Subcutaneous abdominal adipose tissue (tissue), 5 donors: ENCODE data around the gene TSKU.
A peak's percentile ranks its signal among the peaks of the same experiment; 100 is the strongest.

Experiments
- H3K27ac ChIP-seq: one replicate; pipeline ENCODE4 v1.7.0; 2013; ENCODE audit warnings: low read depth, mild to moderate bottlenecking, inconsistent platforms, low read length, moderate library complexity
- H3K27me3 ChIP-seq, 5 donors: one replicate each; pipeline ENCODE4 v1.7.0; 2013; ENCODE audit warnings: low read length in 5 of 5, inconsistent platforms in 1 of 5; ENCODE audit not compliant: control insufficient read depth in 5 of 5, insufficient read depth in 4 of 5
- H3K36me3 ChIP-seq, 5 donors: one replicate each; pipeline ENCODE4 v1.7.0; 2013; ENCODE audit warnings: low read length in 5 of 5; ENCODE audit not compliant: control insufficient read depth in 5 of 5, insufficient read depth in 5 of 5
- H3K4me1 ChIP-seq, 5 donors: one replicate each; pipeline ENCODE4 v1.7.0; 2013; ENCODE audit warnings: low read length in 5 of 5, mild to moderate bottlenecking in 3 of 5, moderate library complexity in 1 of 5; ENCODE audit not compliant: control insufficient read depth in 5 of 5, insufficient read depth in 5 of 5
- H3K4me3 ChIP-seq, 5 donors: one replicate each; pipeline ENCODE4 v1.7.0; 2013; ENCODE audit warnings: low read length in 5 of 5, low read depth in 1 of 5
- H3K9ac ChIP-seq, 5 donors: one replicate each; pipeline ENCODE4 v1.7.0; 2013; ENCODE audit warnings: low read length in 5 of 5, mild to moderate bottlenecking in 4 of 5, moderate library complexity in 3 of 5
- H3K9me3 ChIP-seq, 5 donors: one replicate each; pipeline ENCODE4 v1.7.0; 2013; ENCODE audit warnings: low read length in 5 of 5; ENCODE audit not compliant: control insufficient read depth in 5 of 5
- donor health status: healthy.
- donor health status: healthy.
- donor health status: healthy.
- donor health status: healthy.
- donor health status: healthy.

The TSKU gene

DNA sequence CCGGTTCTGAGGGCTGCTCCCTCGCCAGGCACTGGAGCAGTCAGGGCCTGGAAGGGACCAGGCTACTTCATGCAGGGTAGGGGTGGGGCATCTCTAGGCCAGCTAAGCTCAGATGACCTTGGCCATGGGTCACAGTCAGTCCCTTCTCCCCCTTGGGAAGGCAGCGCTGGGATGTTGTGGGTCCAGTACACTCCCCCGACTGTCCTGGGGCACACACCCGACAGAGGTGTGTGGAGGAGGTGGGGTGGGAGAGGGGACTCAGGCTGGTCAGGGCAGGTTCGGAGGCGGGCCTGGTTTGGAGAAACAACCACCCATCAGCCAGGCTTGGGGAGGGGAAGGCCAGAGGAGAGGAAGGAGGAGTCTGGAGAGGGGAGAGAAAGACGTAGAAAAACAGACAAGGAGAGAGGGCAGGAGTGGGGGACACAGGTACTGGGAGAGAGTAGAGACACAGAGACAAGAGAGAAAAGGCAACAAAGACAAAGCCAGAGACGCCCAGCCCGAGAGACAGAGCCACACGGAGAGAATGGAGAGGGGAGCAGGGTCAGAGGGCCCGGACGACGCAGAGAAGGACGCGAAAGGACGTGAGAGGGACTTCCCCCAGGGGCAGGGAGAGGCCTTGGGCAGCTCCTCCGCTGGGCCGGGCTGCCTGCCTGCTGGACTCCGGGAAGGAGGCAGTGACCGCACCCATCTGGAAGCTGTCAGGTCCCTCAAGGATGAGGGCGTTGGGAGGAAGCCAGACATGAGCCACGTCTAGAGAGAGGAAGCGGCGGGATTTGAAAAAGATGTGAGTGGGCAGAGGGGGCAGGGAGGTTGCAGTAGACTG is 30.6 kb upstream of the TSKU start:
- Histone ChIP-seq H3K9me3 (no peaks in the 10 kb centered on the region), H3K27me3 (no peaks in the 10 kb centered on the region), H3K27ac (peak overlapping the region; percentile 46), H3K4me3 (peak overlapping the region in 3 of 5 donors; percentile 16 to 19 (median 18)), H3K36me3 (no peaks in the 10 kb centered on the region), H3K4me1 (peaks cover 8 to 21% (median 18%) of the 10 kb centered on the region in 5 donors), H3K9ac (peak overlapping the region in 4 of 5 donors; percentile 4 to 62 (median 37))

DNA sequence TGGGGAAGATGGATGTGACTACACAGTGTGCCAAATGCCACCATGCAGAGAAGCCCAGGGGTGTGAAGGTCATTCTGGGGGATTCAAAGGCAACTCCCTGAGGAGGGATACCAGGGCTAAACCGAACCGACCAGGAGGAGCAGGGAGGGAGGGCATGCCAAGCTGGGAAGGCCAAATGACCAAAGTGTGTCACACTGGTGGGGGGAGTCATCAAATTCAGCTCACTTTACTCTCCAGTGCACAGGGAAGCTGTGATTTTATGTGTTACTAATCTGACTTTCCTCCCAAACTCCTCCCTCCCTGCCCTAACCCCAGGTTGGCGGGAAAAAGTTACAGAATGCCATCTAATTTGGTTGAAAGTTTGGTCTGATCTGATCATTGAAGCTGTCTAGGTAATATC is 29.7 kb upstream of the TSKU start:
- Histone ChIP-seq H3K4me3 (no peak overlapping the region), H3K9ac (peak overlapping the region in 1 of 5 donors; percentile 0), H3K27me3 (no peaks in the 10 kb centered on the region), H3K36me3 (no peaks in the 10 kb centered on the region), H3K4me1 (peaks cover 8 to 21% (median 18%) of the 10 kb centered on the region in 5 donors), H3K27ac (no peak overlapping the region), H3K9me3 (no peaks in the 10 kb centered on the region)

- no peak overlapping the region for H3K27ac ChIP-seq
- H3K4me1 ChIP-seq, result peaks cover 8 to 21% (median 18%) of the 10 kb centered on the region in 5 donors
- no peak overlapping the region for H3K9ac ChIP-seq
- H3K27me3 ChIP-seq, result no peaks in the 10 kb centered on the region
- no peaks in the 10 kb centered on the region for H3K36me3 ChIP-seq
- no peak overlapping the region for H3K4me3 ChIP-seq
- H3K9me3 ChIP-seq, result no peaks in the 10 kb centered on the region
These were observed 29.2 kb upstream of the TSKU start for GRCh38 chr11:76753950-76754349.

- Histone ChIP-seq H3K4me3 (no peak overlapping the region), H3K9ac (no peak overlapping the region), H3K27ac (no peak overlapping the region), H3K36me3 (no peaks in the 10 kb centered on the region), H3K4me1 (peaks cover 8 to 25% (median 18%) of the 10 kb centered on the region in 5 donors), H3K9me3 (no peaks in the 10 kb centered on the region), H3K27me3 (no peaks in the 10 kb centered on the region)
These were observed 26.8 kb upstream of the TSKU start for GRCh38 chr11:76756341-76756741.

DNA sequence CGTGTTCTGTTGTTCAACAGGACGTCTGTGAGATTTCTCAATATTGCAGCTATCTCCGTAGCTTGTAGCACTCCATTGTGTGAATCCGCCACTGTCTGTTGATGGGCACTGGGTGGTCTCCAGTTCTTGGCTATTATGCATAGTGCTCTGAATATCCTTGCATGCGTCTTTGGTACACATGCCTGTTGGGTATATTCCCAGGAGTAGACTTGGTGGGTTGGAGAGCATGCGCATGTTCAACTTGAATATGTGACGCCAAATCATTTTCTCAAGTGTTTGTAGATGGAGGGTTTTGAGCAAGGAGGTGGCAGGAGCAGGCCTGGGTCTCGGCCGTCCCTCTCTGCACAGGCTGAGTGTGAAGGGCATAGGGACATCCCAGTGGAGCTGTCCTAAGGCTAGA is 24.8 kb upstream of the TSKU start:
- H3K9me3 ChIP-seq, result no peaks in the 10 kb centered on the region
- H3K9ac ChIP-seq, result no peak overlapping the region

DNA sequence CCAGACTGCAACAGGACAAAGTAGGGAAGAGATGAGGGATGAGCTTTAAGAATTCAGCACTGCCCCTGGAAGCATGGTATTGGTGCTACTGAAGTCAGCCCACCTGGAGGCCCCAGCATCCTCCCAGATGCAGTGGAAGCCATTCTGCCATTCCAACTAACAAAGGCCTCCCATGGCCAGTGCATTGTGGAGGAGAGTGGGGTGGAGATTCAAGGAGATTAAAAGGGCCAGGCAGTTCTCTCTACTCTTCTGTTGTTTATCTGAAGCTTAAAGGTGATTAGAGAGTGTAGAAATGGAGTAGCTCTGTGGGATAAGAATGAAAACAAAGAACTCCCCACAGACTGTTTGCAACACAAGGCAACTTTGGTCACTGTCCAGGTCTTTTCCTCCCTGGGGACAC is 24.1 kb upstream of the TSKU start:
- Histone ChIP-seq H3K4me3 (no peak overlapping the region), H3K9ac (no peak overlapping the region), H3K4me1 (peaks cover 6 to 23% (median 15%) of the 10 kb centered on the region in 5 donors)

More for the DNA sequence above, 24.8 kb upstream of the TSKU start:
- Histone ChIP-seq H3K27ac (no peak overlapping the region), H3K27me3 (no peaks in the 10 kb centered on the region), H3K36me3 (no peaks in the 10 kb centered on the region), H3K4me3 (no peak overlapping the region), H3K4me1 (peaks cover under 1 to 22% (median 12%) of the 10 kb centered on the region in 5 donors)

DNA sequence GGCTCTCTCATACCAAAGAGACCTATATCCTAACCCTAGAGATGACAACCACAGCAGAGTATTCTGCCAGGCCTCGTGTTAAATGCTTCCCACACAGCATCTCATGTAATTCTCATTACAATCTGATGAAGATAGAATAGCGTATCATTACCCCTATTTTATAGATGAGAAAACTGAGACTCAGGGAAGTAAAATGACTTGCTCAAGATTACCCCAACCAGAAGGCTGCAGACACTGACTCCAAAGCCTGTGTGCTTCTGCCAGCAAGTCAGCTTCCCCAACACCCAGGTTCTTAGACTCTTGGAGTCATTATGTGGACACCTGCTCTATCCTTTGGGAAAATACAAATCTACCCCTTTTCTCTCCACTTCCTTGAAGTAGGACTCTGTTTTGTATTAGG is 23.6 kb upstream of the TSKU start:
- H3K4me3 ChIP-seq, result no peak overlapping the region
- H3K4me1 ChIP-seq, result peaks cover 7 to 27% (median 19%) of the 10 kb centered on the region in 5 donors
- H3K27me3 ChIP-seq, result no peaks in the 10 kb centered on the region
- H3K9ac ChIP-seq, result no peak overlapping the region
- H3K27ac ChIP-seq, result no peak overlapping the region
- H3K9me3 ChIP-seq, result no peaks in the 10 kb centered on the region
- H3K36me3 ChIP-seq, result no peaks in the 10 kb centered on the region

More for the DNA sequence above, 24.1 kb upstream of the TSKU start:
- no peaks in the 10 kb centered on the region for H3K36me3 ChIP-seq
- no peak overlapping the region for H3K27ac ChIP-seq
- H3K27me3 ChIP-seq, result no peaks in the 10 kb centered on the region
- H3K9me3 ChIP-seq, result no peaks in the 10 kb centered on the region

- Histone ChIP-seq H3K36me3 (no peaks in the 10 kb centered on the region), H3K9ac (no peak overlapping the region), H3K4me3 (no peak overlapping the region), H3K27me3 (no peaks in the 10 kb centered on the region), H3K27ac (no peak overlapping the region), H3K4me1 (peaks cover 7 to 27% (median 20%) of the 10 kb centered on the region in 5 donors), H3K9me3 (no peaks in the 10 kb centered on the region)
These were observed 22.9 kb upstream of the TSKU start for GRCh38 chr11:76760236-76760635.

DNA sequence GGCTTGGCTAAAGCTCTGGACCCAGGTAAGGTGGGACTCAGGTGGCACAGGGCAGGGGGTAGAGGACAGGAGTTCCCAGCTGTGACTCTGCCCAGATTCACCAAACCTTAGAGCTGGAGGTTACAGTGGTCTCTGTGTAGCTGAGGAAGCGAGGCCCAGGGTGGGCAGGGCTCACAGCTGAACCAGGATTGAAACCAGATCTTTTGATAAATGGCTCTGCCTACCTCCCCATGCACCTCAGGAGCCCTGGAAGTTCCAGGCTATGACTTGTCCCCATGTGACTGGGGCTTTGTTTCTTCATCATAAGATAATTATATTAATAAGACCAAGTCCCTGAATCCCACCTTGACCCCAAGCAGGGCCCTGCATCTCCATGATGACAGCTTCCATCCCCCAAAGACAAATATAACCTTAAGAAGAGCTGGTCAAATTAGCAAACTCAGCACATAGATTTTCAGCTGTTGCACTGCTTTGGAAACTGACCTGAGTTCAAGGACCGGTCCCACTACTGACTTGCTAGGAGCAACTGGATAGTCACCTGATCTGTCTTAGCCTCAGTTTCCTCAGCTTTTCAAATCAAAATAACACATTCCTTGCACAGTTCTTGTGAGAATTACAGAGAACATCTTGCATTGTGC is 21.3 kb upstream of the TSKU start:
- Histone ChIP-seq H3K27ac (no peak overlapping the region), H3K9ac (no peak overlapping the region), H3K36me3 (no peaks in the 10 kb centered on the region), H3K27me3 (no peaks in the 10 kb centered on the region), H3K9me3 (no peaks in the 10 kb centered on the region), H3K4me3 (no peak overlapping the region), H3K4me1 (peaks cover 7 to 42% (median 36%) of the 10 kb centered on the region in 5 donors)

GRCh38 chr11:76762356-76762752 is 20.8 kb upstream of the TSKU start:
- no peaks in the 10 kb centered on the region for H3K27me3 ChIP-seq
- no peaks in the 10 kb centered on the region for H3K9me3 ChIP-seq
- peaks cover 7 to 46% (median 41%) of the 10 kb centered on the region in 5 donors for H3K4me1 ChIP-seq
- no peak overlapping the region for H3K27ac ChIP-seq
- H3K9ac ChIP-seq, result no peak overlapping the region
- no peaks in the 10 kb centered on the region for H3K36me3 ChIP-seq
- no peak overlapping the region for H3K4me3 ChIP-seq
